ENCODE measurements around the gene VPS4A.

The VPS4A gene

GRCh38 chr16:69270395-69270794 is 40.8 kb upstream of the VPS4A start:
- Histone ChIP-seq H3K27me3 (ENCODE audit: insufficient read depth, poor library complexity, severe bottlenecking) (no peaks in the 10 kb centered on the region), H3K4me3 (replicated peaks; ENCODE audit: insufficient read depth, low read length) (no peak overlapping the region), H3K27ac (replicated peaks) (no peak overlapping the region)
- TF ChIP-seq SPI1 (IDR thresholded peaks at IDR 0.05; ENCODE audit: borderline replicate concordance, low read depth), result no peak
- no peak for TF ChIP-seq POLR2AphosphoS5 (IDR thresholded peaks at IDR 0.05; ENCODE audit: low read depth)
- no peak for TF ChIP-seq REST (IDR thresholded peaks at IDR 0.05; ENCODE audit: insufficient replicate concordance, low read depth)
- TF ChIP-seq CTCF (IDR thresholded peaks at IDR 0.05; ENCODE audit: insufficient read depth, low read length), result no peak
- no peak for TF ChIP-seq GABPA (IDR thresholded peaks at IDR 0.05; ENCODE audit: low read depth)
- DNase-seq (ENCODE audit: low read depth in 1 of 2, low spot score in 1 of 2), result peak; percentile 18 to 25

GRCh38 chr16:69270831-69271230 is 40.3 kb upstream of the VPS4A start:
- no peak for DNase-seq (ENCODE audit: low read depth in 1 of 2, low spot score in 1 of 2)
- no peak for TF ChIP-seq CTCF (IDR thresholded peaks at IDR 0.05; ENCODE audit: insufficient read depth, low read length)
- TF ChIP-seq SPI1 (IDR thresholded peaks at IDR 0.05; ENCODE audit: borderline replicate concordance, low read depth), result no peak
- no peak for TF ChIP-seq POLR2AphosphoS5 (IDR thresholded peaks at IDR 0.05; ENCODE audit: low read depth)
- TF ChIP-seq GABPA (IDR thresholded peaks at IDR 0.05; ENCODE audit: low read depth), result no peak
- Histone ChIP-seq H3K27me3 (ENCODE audit: insufficient read depth, poor library complexity, severe bottlenecking) (no peaks in the 10 kb centered on the region), H3K27ac (replicated peaks) (no peak overlapping the region), H3K4me3 (replicated peaks; ENCODE audit: insufficient read depth, low read length) (no peak overlapping the region)

GRCh38 chr16:69273009-69273408 is 38.1 kb upstream of the VPS4A start:
- no peaks in the 10 kb centered on the region for H3K27me3 ChIP-seq (ENCODE audit: insufficient read depth, poor library complexity, severe bottlenecking)
- no peak for DNase-seq (ENCODE audit: low read depth in 1 of 2, low spot score in 1 of 2)
- H3K4me3 ChIP-seq (replicated peaks; ENCODE audit: insufficient read depth, low read length), result no peak overlapping the region
- TF ChIP-seq SPI1 (IDR thresholded peaks at IDR 0.05; ENCODE audit: borderline replicate concordance, low read depth), result no peak
- no peak overlapping the region for H3K27ac ChIP-seq (replicated peaks)

- Histone ChIP-seq H3K27ac (replicated peaks) (no peak overlapping the region), H3K4me3 (replicated peaks; ENCODE audit: insufficient read depth, low read length) (no peak overlapping the region), H3K27me3 (ENCODE audit: insufficient read depth, poor library complexity, severe bottlenecking) (no peaks in the 10 kb centered on the region)
- no peak for TF ChIP-seq GABPA (IDR thresholded peaks at IDR 0.05; ENCODE audit: low read depth)
- DNase-seq (ENCODE audit: low read depth in 1 of 2, low spot score in 1 of 2), result no peak
Observed at GRCh38 chr16:69274699-69275235, 36.4 kb upstream of the VPS4A start.

GRCh38 chr16:69276148-69277115 is 34.7 kb upstream of the VPS4A start:
- no peak for TF ChIP-seq SPI1 (IDR thresholded peaks at IDR 0.05; ENCODE audit: borderline replicate concordance, low read depth)
- TF ChIP-seq POLR2AphosphoS5 (IDR thresholded peaks at IDR 0.05; ENCODE audit: low read depth), result no peak
- TF ChIP-seq REST (IDR thresholded peaks at IDR 0.05; ENCODE audit: insufficient replicate concordance, low read depth), result no peak
- TF ChIP-seq GABPA (IDR thresholded peaks at IDR 0.05; ENCODE audit: low read depth), result no peak
- no peak for TF ChIP-seq CTCF (IDR thresholded peaks at IDR 0.05; ENCODE audit: insufficient read depth, low read length)
- no peak for DNase-seq (ENCODE audit: low read depth in 1 of 2, low spot score in 1 of 2)
- H3K4me3 ChIP-seq (replicated peaks; ENCODE audit: insufficient read depth, low read length), result no peak overlapping the region
- H3K27ac ChIP-seq (replicated peaks), result no peak overlapping the region
- no peaks in the 10 kb centered on the region for H3K27me3 ChIP-seq (ENCODE audit: insufficient read depth, poor library complexity, severe bottlenecking)

All from HL-60 (cell line).